Stimulated activated CD8-positive, alpha-beta memory T cell treated with anti-CD3 and anti-CD28 coated beads, Interleukin-12 subunit alpha, Interleukin-12 subunit beta, amount 100 ng/mL, for 24 hours (primary cell): ENCODE measurements around the gene SEC63.
"Not testable (repeated sequence)": the region's sequence is repeated elsewhere in the genome, so short reads cannot be mapped to it uniquely, and the experiment has no call there.

Source experiments
- DNase-seq: peaks from one replicate; pipeline ENCODE4 v3.0.0-alpha.2; 2020; ENCODE audit errors: extremely low read depth

Gene SEC63, protein sequence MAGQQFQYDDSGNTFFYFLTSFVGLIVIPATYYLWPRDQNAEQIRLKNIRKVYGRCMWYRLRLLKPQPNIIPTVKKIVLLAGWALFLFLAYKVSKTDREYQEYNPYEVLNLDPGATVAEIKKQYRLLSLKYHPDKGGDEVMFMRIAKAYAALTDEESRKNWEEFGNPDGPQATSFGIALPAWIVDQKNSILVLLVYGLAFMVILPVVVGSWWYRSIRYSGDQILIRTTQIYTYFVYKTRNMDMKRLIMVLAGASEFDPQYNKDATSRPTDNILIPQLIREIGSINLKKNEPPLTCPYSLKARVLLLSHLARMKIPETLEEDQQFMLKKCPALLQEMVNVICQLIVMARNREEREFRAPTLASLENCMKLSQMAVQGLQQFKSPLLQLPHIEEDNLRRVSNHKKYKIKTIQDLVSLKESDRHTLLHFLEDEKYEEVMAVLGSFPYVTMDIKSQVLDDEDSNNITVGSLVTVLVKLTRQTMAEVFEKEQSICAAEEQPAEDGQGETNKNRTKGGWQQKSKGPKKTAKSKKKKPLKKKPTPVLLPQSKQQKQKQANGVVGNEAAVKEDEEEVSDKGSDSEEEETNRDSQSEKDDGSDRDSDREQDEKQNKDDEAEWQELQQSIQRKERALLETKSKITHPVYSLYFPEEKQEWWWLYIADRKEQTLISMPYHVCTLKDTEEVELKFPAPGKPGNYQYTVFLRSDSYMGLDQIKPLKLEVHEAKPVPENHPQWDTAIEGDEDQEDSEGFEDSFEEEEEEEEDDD

DNA sequence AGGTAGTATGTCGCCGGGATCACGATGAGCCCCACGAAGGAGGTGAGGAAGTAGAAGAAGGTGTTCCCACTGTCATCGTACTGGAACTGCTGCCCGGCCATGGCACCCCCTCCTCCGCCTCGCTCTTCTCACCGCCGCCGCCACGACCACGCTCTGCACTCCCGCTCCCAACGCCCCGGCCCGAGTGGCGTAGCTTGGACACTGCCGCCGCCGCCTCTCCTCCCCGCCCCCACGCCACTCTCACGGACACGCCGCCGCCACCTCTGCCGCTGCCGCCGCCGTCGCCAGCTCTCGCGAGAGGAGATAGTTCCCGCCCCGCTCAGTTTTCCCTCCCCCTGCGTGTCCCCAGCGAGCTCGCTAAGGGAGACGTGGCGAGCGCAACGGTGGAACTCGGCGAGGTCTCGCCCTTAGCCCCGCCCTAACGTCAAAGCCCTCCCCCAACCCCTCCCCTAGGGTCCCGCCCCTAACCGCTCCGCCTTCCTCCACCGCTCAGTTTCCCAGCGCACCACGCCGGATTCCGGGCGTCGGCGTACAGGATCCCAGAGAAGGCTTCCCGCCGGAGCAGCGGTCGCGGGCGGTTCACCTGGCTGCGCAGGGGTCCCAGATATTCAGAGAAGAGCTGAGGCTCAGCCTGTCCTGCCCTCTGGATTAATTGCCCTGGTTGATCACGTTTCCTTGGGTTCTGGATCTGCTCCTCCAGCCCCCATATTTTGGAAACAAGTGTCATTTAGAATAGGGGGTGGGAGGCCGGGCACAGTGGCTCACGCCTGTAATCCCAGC is at the start of gene SEC63:
TSS of gene SEC63 (minus strand) at position 300 of the 780 bp plus-strand sequence. CDS start at position 101, 199 bp downstream.
- DNase-seq, result peak; percentile 83

DNA sequence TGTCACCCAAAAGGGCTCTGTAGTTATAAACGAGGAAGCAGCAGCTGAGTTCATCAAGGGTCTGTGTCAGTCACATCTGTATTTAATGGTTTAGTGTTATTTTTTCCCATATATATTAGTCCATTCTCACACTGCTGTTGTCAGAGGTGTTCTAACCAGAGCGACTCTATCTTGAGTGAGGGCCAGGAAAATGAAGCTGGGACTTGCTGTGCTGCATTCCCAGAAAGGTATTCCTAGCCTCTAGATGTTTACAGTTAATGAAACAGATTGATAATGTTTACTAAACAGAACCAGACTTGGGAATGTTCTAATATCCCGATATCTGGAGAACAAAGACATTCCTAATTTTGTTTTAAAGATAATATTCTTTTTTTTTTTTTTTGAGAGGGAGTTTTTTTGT is 48.0 kb upstream of the SEC63 start:
- DNase-seq, result no peak

DNA sequence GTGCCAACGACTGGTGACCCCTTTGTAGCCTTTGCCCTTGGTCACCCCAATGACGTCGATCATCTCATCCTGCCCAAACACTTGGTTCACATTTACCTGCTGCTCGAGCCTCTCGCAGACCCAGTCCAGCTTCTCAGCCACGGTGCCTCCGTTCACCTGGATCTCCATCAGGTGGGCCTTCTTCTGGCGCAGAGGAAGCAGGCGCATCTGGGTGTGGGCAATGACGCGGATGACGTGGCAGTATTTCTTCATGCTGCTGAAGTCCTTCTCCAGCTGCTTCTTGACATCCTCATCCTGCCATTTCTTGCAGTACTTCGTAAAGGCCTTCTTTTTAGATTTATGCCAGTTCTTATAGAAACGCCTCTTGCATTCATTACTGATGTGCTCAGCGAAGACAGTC is 46.9 kb upstream of the SEC63 start:
- no peak for DNase-seq

DNA sequence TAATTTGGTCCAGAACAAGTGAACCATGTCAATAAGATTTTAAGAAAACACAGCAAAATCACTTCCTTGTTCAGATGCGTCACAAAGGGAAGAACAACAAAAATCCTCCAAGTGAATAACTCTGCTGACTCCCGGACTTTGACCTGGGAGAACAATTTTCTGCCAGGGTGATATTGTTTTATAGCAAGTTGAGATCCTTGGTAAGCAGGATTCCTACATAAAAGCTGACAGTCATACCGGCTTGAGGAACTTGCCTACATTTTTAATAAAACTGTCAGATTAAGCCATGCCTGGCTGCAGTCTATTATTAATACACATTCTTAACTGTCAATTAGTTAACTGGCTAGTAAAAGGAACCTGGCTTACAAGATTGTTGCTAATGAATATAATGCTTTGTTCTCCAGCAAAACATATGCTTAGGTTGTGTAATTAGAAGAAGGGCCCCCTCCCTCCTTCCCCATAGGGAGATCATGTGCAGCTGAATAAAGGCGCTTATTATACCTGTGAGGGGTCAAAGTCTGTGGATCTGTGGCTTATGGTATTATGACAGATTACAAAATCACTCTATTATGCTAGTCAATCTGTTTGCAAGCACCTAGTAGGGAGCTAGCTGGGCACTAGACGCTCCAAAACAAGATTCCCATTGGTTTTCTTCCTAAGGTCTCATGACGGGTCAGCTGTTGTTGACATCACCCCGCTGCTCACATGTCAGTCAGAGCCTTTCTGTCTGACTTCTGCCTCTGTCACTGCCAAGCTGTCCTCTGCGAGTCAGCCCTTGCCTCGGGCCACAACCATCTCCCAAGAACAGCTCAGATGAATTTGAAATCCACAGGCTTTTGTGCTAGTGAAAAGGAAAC is 44.6 kb upstream of the SEC63 start:
- no peak for DNase-seq

DNA sequence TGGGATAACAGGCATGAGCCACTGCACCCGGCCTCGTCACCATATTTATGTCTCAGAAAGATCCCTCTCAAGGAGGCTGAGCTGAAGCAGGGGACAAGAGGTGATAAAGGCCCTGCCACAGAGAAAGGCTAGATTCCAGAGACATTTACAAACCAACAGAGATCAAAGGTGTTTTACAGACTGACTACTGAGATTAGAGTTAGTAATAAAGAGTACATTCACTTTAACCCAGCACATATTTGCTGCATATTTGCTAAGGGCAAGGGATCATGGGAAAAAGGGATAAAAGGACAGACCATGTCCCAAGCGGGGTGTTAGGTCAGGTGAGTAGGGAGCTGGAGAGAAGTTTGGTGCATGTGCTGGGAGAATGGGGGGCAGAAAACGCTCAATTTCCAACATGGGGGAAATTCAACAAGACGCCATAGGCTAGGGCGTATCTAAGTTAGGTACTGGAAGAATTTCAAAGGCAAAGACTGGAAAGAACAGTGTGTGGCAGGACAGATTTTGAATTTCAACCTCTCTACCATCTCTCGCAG is 43.8 kb upstream of the SEC63 start:
- DNase-seq, result no peak

DNA sequence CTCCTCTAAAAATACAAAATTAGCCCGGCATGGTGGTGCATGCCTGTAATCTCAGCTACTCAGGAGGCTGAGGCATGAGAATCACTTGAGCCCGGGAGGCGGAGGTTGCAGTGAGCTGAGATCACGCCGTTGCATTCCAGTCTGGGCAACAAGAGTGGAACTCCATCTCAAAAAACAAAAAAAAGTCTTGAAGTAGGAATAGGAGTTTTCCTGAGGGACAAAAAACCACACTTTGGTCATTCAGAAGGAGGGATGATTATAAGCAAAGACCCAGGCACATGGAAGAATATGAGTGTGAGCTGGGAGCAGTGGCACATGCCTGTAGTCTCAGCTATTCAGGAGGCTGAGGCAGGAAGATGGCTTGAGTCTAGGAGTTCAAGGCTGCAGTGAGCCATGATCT is 42.3 kb upstream of the SEC63 start:
- not testable (repeated sequence) for DNase-seq

- DNase-seq, result no peak
These were observed 41.3 kb upstream of the SEC63 start for GRCh38 chr6:107999341-107999740.

DNA sequence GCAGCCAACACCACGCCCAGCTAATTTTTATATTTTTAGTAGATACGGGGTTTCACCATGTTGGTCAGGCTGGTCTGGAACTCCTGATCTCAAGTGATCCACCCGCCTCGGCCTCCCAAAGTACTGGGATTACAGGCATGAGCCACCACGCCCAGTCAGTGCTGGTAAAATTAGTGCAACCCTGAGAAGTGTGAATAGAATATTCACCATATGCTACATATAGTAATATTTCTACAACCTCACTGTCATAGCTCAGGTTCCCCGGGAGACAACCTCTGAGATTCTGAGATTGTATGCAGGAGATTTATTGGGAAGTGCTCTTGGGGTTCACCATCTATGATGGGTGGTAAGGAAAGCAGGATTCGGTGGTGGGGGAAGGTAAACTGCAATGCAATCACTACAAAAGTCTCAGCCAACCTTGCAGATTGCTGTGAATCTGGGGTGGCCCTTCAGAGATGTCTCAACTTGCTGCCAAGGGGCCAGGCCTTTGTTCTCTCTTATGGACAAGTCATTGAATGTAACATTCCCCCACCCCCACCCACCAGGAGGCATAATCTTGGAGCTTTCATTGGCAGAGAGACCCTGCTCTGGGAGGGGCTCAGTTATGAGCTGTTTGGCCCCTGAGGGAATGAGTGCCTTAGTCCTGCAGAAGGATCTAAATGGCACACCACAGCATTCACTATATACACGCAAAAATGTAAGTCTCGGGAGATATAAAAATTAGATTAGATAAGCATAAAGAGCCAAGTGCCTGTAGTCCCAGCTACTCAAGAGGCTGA is 34.0 kb upstream of the SEC63 start:
- no peak for DNase-seq

GRCh38 chr6:107991061-107991460 is 33.1 kb upstream of the SEC63 start:
- DNase-seq, result no peak

DNA sequence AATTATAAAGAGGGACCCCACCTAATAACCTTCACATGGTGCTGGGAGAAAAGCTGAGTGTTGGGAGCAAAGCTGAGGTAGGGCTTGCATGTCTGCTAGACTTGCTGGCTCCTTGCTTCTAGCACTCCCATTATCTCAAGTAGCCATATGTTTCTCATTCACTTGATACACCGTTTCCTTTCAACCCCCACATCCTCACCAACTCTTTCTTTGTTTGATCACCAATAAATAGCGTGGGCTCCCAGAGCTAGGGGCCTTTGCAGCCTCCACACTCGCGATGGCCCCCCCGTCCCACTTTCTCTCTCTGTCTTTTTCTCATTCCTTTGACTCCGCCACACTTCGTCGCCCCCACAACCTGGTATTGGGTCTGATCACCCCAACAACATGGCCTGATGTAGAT is 32.6 kb upstream of the SEC63 start:
- not testable (repeated sequence) for DNase-seq

DNA sequence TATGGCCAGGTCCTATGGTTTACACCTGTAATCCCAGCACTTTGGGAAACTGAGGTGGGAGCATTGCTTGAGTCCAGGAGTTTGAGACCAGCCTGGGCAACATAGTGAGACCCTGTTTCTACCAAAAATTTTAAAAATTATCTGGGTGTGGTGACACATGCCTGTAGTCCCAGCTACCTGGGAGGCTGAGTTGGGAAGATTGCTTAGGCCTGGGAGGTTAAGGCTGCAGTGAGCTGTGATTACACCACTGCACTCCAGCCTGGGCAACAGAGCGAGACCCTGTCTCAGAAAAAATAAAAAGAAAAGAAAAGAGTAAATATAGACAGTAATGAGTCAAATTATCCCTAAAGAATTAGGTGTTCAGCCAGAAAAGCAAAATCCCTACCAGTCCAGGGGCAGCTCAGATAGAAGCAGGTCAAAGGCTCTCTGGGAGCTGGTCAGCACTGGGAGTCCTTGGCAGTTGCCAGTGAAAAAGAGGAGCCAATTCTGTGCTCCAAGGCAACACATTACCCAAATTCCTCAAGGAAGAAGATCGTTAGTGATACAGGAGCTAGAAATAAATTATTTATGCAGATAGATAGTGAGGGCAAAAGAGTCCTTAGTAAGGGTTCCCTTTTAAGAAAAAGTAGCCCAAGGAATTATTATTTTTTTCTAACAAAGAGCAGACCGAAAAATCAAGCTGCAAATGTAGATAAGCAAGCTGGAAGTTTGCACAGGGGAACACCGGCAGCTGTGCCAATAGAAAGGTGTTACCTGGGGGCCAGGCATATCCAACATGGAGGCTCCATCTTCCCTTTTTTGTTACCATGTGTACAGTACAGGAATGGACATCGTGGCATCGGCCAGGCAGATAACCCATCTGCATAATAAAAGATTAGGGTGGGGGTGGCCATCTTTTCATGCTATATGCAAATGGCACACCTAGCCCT is 31.4 kb upstream of the SEC63 start:
- no peak for DNase-seq

GRCh38 chr6:107988570-107988969 is 30.6 kb upstream of the SEC63 start:
- no peak for DNase-seq

DNA sequence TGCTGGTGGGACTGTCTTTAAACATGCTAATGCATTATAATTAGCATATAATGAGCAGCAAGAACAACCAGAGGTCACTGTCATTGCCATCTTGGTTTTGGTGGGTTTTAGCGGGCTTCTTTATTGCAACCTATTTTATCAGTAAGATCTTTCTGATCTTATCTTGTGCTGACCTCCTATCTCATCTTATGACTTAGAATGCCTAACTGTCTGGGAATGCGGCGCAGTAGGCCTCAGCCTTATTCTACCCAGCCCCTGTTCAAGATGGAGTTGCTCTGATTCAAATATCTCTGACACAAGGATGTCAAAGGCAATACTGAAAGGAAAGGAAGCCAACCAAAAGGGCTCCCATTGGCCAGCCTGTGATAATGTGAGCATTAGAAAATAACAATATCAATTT is 29.8 kb upstream of the SEC63 start:
- DNase-seq, result no peak

DNA sequence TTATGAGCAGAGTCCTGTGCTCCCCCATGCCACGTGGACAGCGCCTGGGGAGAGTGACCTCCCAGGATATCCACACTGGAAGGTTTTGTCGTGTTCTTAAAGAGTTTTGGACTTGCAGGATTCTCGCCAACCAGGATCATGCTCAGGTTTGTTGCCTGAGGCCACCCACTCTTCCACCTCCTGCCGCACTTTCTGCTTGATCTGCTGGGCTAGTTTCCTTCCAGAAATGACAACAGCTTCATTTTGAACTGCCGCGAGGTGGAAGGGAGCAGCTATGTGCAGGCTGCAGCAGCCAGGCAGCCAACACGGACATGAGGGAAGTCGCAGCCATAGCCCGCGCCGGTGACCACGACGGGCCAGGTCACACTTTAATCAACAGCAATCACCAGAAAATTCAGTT is 27.7 kb upstream of the SEC63 start:
- no peak for DNase-seq

DNA sequence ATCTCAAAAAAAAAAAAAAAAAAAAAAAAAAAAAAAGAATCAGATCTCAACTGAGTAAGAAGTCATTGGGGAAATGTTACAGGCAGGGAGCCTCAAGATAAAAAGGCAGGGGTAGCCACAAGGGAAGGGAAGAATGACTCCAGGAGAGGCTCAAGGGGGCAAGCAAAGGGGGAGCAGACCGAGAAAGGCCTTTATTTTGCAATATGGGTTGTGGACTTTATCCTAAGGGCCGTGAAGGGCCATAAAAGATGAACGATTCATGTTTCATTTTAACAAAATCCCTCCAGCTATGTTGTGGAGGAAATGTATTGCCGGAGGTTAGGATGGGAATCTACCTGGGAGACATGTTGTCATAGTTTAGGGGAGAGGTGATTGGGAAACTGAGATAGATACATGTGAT is 25.8 kb upstream of the SEC63 start:
- DNase-seq, result no peak

DNA sequence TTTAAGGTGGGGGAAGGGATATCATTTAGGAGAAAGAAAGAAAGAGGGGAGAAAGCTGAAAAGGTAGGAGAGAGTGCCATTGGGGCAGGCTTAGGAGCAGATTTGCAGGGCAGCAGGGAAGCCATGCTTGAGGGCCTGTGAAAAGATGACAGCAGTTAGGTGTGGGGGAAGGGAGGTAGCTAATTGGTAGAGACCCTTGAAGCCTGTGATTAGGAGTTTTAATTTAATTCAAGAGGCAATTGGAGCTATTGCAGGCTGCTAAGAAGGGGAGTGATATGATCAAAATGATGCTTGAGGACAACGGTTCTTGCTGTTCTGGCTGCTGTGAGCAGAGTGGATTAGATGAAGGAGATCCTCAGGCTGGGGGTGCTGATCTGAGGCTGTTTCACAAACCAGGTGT is 24.5 kb upstream of the SEC63 start:
- DNase-seq, result no peak

- DNase-seq, result no peak
These were observed 23.7 kb upstream of the SEC63 start for GRCh38 chr6:107981695-107982094.

- DNase-seq, result no peak
These were observed 19.3 kb upstream of the SEC63 start for GRCh38 chr6:107977283-107977682.

DNA sequence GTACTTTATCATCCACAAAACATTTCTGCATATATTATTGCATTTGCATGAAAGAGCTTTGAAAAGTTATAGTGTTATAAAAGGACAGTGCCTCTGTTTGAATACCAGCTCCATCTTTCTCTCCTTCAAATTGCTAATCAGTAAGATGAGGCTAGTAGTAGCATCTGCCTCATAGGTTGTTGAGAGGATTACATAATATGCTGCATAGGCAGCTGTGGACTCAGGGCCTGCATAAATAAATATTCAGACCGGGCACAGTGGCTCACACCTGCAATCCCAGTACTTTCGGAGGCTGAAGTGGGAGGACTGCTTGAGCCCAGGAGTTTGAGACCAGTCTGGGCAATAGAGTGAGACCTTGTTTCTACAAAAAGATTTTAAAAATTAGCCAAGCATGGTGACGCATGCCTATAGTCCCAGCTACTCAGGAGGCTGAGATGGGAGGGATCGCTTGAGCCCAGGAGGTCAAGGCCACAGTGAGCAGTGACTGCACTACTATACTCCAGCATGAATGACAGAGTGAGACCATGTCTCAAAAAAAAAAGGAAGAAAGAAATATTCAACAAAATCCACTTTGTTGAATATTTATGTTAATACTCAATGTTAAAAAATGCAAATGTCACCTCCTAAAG is 18.3 kb upstream of the SEC63 start:
- no peak for DNase-seq
